Measurements from ENCODE around the gene SLC25A48. TPM values are rescaled to one million over a fixed set of nuclear protein-coding genes. Genes with fewer than 3 reads are reported as not detected.
A peak's percentile ranks its signal among the peaks of the same experiment; 100 is the strongest.

The SLC25A48 gene
- total and polyA plus RNA-seq, 11 donors, result 0.38 to 8.7 (median 1.7) TPM; not detected in 6

GRCh38 chr5:135843571-135844337 lies 9.3 kb downstream of the SLC25A48 start:
- Histone ChIP-seq H3K27ac (no peak overlapping the region), H3K27me3 (peaks cover 0 to 20% (median 0%) of the 10 kb centered on the region in 9 donors), H3K9me3 (no peaks in the 10 kb centered on the region), H3K36me3 (no peaks in the 10 kb centered on the region), H3K4me1 (no peaks in the 10 kb centered on the region), H3K4me3 (no peak overlapping the region)
- ATAC-seq, result peak in 2 of 4 donors; percentile 22 to 29
- intact Hi-C loops (cut with DNase I), result no loop called here
- TF ChIP-seq POLR2A (IDR thresholded peaks at IDR 0.05), result no peak
- TF ChIP-seq CTCF (IDR thresholded peaks at IDR 0.05), result no peak
- DNase-seq, result no peak
- WGBS, 4 donors, result 78 to 87% (median 81%) methylated on average over 6 of the region's 6 CpGs

GRCh38 chr5:135846311-135846710 lies 11.8 kb downstream of the SLC25A48 start:
- Histone ChIP-seq H3K4me1 (no peaks in the 10 kb centered on the region), H3K9me3 (no peaks in the 10 kb centered on the region), H3K36me3 (no peaks in the 10 kb centered on the region), H3K27me3 (peaks cover 0 to 13% (median 0%) of the 10 kb centered on the region in 9 donors), H3K4me3 (no peak overlapping the region), H3K27ac (no peak overlapping the region)
- intact Hi-C loops (cut with DNase I), result no loop called here
- ATAC-seq (no peak), DNase-seq (no peak)
- TF ChIP-seq POLR2A (IDR thresholded peaks at IDR 0.05), result no peak
- no peak for TF ChIP-seq CTCF (IDR thresholded peaks at IDR 0.05)

GRCh38 chr5:135847976-135848375 lies 13.5 kb downstream of the SLC25A48 start:
- intact Hi-C loops (cut with DNase I), result no loop called here
- 87 to 100% (median 91%) methylated on average over 1 of the region's 1 CpG for WGBS, 4 donors
- H3K27ac ChIP-seq, result no peak overlapping the region
- H3K36me3 ChIP-seq, result no peaks in the 10 kb centered on the region
- no peak for DNase-seq
- no peaks in the 10 kb centered on the region for H3K9me3 ChIP-seq
- peaks cover 0 to under 1% (median 0%) of the 10 kb centered on the region in 9 donors for H3K27me3 ChIP-seq
- no peak overlapping the region for H3K4me3 ChIP-seq
- TF ChIP-seq POLR2A (IDR thresholded peaks at IDR 0.05) (no peak), CTCF (IDR thresholded peaks at IDR 0.05) (no peak)
- H3K4me1 ChIP-seq, result no peaks in the 10 kb centered on the region
- ATAC-seq, result no peak

- Histone ChIP-seq H3K36me3 (no peaks in the 10 kb centered on the region), H3K27ac (no peak overlapping the region), H3K4me1 (no peaks in the 10 kb centered on the region), H3K4me3 (no peak overlapping the region), H3K27me3 (no peaks in the 10 kb centered on the region), H3K9me3 (peaks cover 0 to 7% (median 0%) of the 10 kb centered on the region in 12 donors)
- no peak for TF ChIP-seq CTCF (IDR thresholded peaks at IDR 0.05)
- no peak for TF ChIP-seq POLR2A (IDR thresholded peaks at IDR 0.05)
- WGBS, 4 donors, result 84 to 100% (median 94%) methylated on average over 2 to 9 of the region's 9 CpGs
- DNase-seq, result no peak
- intact Hi-C loops (cut with DNase I), result no loop called here
- ATAC-seq, result no peak
Observed at GRCh38 chr5:135850231-135850630, 15.8 kb downstream of the SLC25A48 start.

Data from heart left ventricle (tissue), 16 donors.